ENCODE results near the gene PCMT1. TPM values are rescaled to one million over a fixed set of nuclear protein-coding genes. Genes with fewer than 3 reads are reported as not detected.

Gene PCMT1
- polyA plus RNA-seq, 3 donors: 84.8 to 315 (median 262) TPM

GRCh38 chr6:149857541-149857940 lies 108.0 kb downstream of the PCMT1 start:
- no peaks in the 10 kb centered on the region for H3K36me3 ChIP-seq (replicated peaks in 1 of 2; ENCODE audit: control insufficient read depth in 1 of 2, insufficient read depth in 2 of 2, low read length in 2 of 2)
- H3K27ac ChIP-seq (ENCODE audit: low read depth in 1 of 2, low read length in 2 of 2): no peak overlapping the region
- Mint-ChIP-seq H3K4me1 (peaks cover 20% of the 10 kb centered on the region), H3K36me3 (no peaks in the 10 kb centered on the region), H3K27ac (no peak overlapping the region), H3K9me3 (no peaks in the 10 kb centered on the region), H3K4me3 (no peak overlapping the region), H3K27me3 (ENCODE audit: low read depth in 3 of 3) (peaks cover 0 to 8% (median 1%) of the 10 kb centered on the region in 3 donors)
- 100% methylated on average over 1 of the region's 5 CpGs for WGBS (ENCODE audit: insufficient coverage)
- H4K20me1 ChIP-seq (ENCODE audit: insufficient read depth, low read length): no peaks in the 10 kb centered on the region
- intact Hi-C loops (cut with micrococcal nuclease): no loop called here
- no peak overlapping the region for H2AFZ ChIP-seq (ENCODE audit: insufficient read depth, low read depth, low read length, poor library complexity, severe bottlenecking)
- no peak for DNase-seq
- H3K9me3 ChIP-seq (replicated peaks in 1 of 2; ENCODE audit: control insufficient read depth in 1 of 2, insufficient read depth in 1 of 2, low read length in 2 of 2): no peaks in the 10 kb centered on the region
- H3K9ac ChIP-seq (ENCODE audit: insufficient read depth, low read length, poor library complexity, severe bottlenecking): no peak overlapping the region
- no peaks in the 10 kb centered on the region for H3K79me2 ChIP-seq (ENCODE audit: insufficient read depth, low read length)
- no peak overlapping the region for H3K4me3 ChIP-seq (replicated peaks in 1 of 3; ENCODE audit: low read depth in 2 of 3, low read length in 3 of 3)
- H3K4me2 ChIP-seq (replicated peaks; ENCODE audit: extremely low read depth, low read length, poor library complexity, severe bottlenecking): no peak overlapping the region
- peaks cover 4 to 15% of the 10 kb centered on the region in 2 donors for H3K4me1 ChIP-seq (ENCODE audit: control insufficient read depth in 1 of 2, insufficient read depth in 2 of 2, low read length in 2 of 2)
- no peaks in the 10 kb centered on the region for H3K27me3 ChIP-seq (ENCODE audit: control insufficient read depth in 2 of 2, insufficient read depth in 2 of 2, low read length in 2 of 2)
- TF ChIP-seq CTCF (IDR thresholded peaks at IDR 0.05): no peak

- no peak for TF ChIP-seq CTCF (IDR thresholded peaks at IDR 0.05)
- Mint-ChIP-seq H3K27me3 (ENCODE audit: low read depth in 3 of 3) (peaks cover 1 to 11% (median 2%) of the 10 kb centered on the region in 3 donors), H3K9me3 (no peaks in the 10 kb centered on the region)
Observed at GRCh38 chr6:149859368-149859767, 109.8 kb downstream of the PCMT1 start.

More at GRCh38 chr6:149859368-149859767, 109.8 kb downstream of the PCMT1 start:
- peaks cover 10 to 26% of the 10 kb centered on the region in 2 donors for H3K4me1 ChIP-seq (ENCODE audit: control insufficient read depth in 1 of 2, insufficient read depth in 2 of 2, low read length in 2 of 2)
- no peak overlapping the region for H3K9ac ChIP-seq (ENCODE audit: insufficient read depth, low read length, poor library complexity, severe bottlenecking)
- H2AFZ ChIP-seq (ENCODE audit: insufficient read depth, low read depth, low read length, poor library complexity, severe bottlenecking): no peak overlapping the region
- Mint-ChIP-seq H3K27ac (no peak overlapping the region), H3K36me3 (no peaks in the 10 kb centered on the region), H3K4me3 (no peak overlapping the region), H3K4me1 (peaks cover 25% of the 10 kb centered on the region)
- no peak overlapping the region for H3K4me2 ChIP-seq (replicated peaks; ENCODE audit: extremely low read depth, low read length, poor library complexity, severe bottlenecking)
- WGBS (ENCODE audit: insufficient coverage): no CpG with 5 or more reads among the region's 7 CpGs
- no peaks in the 10 kb centered on the region for H3K9me3 ChIP-seq (replicated peaks in 1 of 2; ENCODE audit: control insufficient read depth in 1 of 2, insufficient read depth in 1 of 2, low read length in 2 of 2)
- no peak overlapping the region for H3K27ac ChIP-seq (ENCODE audit: low read depth in 1 of 2, low read length in 2 of 2)
- no peaks in the 10 kb centered on the region for H4K20me1 ChIP-seq (ENCODE audit: insufficient read depth, low read length)
- no peak for DNase-seq
- H3K36me3 ChIP-seq (replicated peaks in 1 of 2; ENCODE audit: control insufficient read depth in 1 of 2, insufficient read depth in 2 of 2, low read length in 2 of 2): no peaks in the 10 kb centered on the region
- intact Hi-C loops (cut with micrococcal nuclease): no loop called here
- H3K27me3 ChIP-seq (ENCODE audit: control insufficient read depth in 2 of 2, insufficient read depth in 2 of 2, low read length in 2 of 2): no peaks in the 10 kb centered on the region
- H3K79me2 ChIP-seq (ENCODE audit: insufficient read depth, low read length): no peaks in the 10 kb centered on the region
- H3K4me3 ChIP-seq (replicated peaks in 1 of 3; ENCODE audit: low read depth in 2 of 3, low read length in 3 of 3): no peak overlapping the region
